ENCODE results near the gene OR5AS1.

DNA sequence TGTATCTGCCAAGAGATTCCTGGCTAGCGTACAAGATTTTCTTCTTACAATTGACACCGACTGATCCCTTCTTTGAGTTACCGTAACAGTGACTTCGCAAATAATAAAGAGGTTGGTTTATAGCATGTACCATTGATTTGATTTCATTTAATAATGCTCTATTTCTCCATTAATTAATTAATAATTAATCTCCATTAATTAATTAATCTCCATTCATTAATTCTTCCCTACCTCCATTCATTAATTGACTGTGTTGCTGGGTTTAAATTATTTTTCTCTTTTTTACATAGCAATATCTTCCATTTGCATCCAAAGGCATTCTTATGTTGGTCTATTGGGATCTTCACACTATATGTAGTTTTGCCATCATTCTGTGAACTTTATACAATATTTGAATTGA, 21.0 kb downstream of the OR5AS1 start:
- TF ChIP-seq, protein P1, sequence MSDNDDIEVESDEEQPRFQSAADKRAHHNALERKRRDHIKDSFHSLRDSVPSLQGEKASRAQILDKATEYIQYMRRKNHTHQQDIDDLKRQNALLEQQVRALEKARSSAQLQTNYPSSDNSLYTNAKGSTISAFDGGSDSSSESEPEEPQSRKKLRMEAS (IDR thresholded peaks at IDR 0.05; ENCODE audit: low read depth, low read length), result no peak
- TF ChIP-seq, protein P2, sequence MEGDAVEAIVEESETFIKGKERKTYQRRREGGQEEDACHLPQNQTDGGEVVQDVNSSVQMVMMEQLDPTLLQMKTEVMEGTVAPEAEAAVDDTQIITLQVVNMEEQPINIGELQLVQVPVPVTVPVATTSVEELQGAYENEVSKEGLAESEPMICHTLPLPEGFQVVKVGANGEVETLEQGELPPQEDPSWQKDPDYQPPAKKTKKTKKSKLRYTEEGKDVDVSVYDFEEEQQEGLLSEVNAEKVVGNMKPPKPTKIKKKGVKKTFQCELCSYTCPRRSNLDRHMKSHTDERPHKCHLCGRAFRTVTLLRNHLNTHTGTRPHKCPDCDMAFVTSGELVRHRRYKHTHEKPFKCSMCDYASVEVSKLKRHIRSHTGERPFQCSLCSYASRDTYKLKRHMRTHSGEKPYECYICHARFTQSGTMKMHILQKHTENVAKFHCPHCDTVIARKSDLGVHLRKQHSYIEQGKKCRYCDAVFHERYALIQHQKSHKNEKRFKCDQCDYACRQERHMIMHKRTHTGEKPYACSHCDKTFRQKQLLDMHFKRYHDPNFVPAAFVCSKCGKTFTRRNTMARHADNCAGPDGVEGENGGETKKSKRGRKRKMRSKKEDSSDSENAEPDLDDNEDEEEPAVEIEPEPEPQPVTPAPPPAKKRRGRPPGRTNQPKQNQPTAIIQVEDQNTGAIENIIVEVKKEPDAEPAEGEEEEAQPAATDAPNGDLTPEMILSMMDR (IDR thresholded peaks at IDR 0.05; ENCODE audit: low read depth, low read length), result no peak
- TF ChIP-seq POLR2A (IDR thresholded peaks at IDR 0.05; ENCODE audit: extremely low read depth, insufficient read length), result no peak
